ENCODE measurements around the gene CHST13.

DNA sequence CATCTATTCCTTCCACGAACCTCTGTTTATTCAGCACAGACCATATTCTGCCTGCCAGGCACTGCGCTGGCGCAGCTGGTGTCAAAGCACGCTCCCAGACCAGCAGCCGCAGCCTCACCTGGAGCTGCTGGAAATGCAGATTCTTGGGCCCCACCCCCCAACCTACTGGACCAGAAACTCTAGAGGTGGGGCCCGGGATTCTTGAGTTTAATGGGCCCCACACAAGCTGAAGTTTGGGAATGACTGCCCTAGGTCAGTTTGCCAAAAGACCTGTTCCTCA is 7.0 kb downstream of the CHST13 start:
- TF ChIP-seq LEF1 (IDR thresholded peaks at IDR 0.05; ENCODE audit: borderline replicate concordance) (no peak), SP1 (IDR thresholded peaks at IDR 0.05) (no peak), CTBP1 (IDR thresholded peaks at IDR 0.05; ENCODE audit: borderline replicate concordance) (no peak), ARNT (IDR thresholded peaks at IDR 0.05) (no peak)

Data from HEK293T (cell line).